ENCODE data around the gene RXRA. TPM values are rescaled to one million over a fixed set of nuclear protein-coding genes. Genes with fewer than 3 reads are reported as not detected.

RXRA gene
- total and polyA plus RNA-seq, 4 donors, result 41.5 to 116 (median 74.1) TPM

- Histone ChIP-seq H3K27me3 (ENCODE audit: control insufficient read depth in 4 of 4, insufficient read depth in 4 of 4, low read length in 3 of 4) (no peaks in the 10 kb centered on the region), H3K27ac (ENCODE audit: low read depth in 1 of 2, low read length in 2 of 2) (peak overlapping the region; percentile 44 to 82), H3K4me3 (ENCODE audit: low read depth in 1 of 3, low read length in 3 of 3) (no peak overlapping the region), H3K9ac (ENCODE audit: low read depth in 1 of 2, low read length in 2 of 2) (no peak overlapping the region), H3K9me3 (ENCODE audit: control insufficient read depth in 4 of 4, low read length in 3 of 4) (no peaks in the 10 kb centered on the region), H3K36me3 (ENCODE audit: control insufficient read depth in 4 of 4, insufficient read depth in 3 of 4, low read depth in 1 of 4, low read length in 3 of 4) (no peaks in the 10 kb centered on the region), H3K4me1 (ENCODE audit: control insufficient read depth in 4 of 4, insufficient read depth in 4 of 4, low read length in 3 of 4) (peaks cover 12 to 41% (median 29%) of the 10 kb centered on the region in 4 donors)
- WGBS, result 83% methylated on average over 15 of the region's 15 CpGs
- TF ChIP-seq GABPA (IDR thresholded peaks at IDR 0.05 in 1 of 2, conservative IDR thresholded peaks at IDR 0.05 in 1 of 2), result no peak
- TF ChIP-seq MAX (IDR thresholded peaks at IDR 0.05), result no peak
- TF ChIP-seq, protein P1, sequence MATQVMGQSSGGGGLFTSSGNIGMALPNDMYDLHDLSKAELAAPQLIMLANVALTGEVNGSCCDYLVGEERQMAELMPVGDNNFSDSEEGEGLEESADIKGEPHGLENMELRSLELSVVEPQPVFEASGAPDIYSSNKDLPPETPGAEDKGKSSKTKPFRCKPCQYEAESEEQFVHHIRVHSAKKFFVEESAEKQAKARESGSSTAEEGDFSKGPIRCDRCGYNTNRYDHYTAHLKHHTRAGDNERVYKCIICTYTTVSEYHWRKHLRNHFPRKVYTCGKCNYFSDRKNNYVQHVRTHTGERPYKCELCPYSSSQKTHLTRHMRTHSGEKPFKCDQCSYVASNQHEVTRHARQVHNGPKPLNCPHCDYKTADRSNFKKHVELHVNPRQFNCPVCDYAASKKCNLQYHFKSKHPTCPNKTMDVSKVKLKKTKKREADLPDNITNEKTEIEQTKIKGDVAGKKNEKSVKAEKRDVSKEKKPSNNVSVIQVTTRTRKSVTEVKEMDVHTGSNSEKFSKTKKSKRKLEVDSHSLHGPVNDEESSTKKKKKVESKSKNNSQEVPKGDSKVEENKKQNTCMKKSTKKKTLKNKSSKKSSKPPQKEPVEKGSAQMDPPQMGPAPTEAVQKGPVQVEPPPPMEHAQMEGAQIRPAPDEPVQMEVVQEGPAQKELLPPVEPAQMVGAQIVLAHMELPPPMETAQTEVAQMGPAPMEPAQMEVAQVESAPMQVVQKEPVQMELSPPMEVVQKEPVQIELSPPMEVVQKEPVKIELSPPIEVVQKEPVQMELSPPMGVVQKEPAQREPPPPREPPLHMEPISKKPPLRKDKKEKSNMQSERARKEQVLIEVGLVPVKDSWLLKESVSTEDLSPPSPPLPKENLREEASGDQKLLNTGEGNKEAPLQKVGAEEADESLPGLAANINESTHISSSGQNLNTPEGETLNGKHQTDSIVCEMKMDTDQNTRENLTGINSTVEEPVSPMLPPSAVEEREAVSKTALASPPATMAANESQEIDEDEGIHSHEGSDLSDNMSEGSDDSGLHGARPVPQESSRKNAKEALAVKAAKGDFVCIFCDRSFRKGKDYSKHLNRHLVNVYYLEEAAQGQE (IDR thresholded peaks at IDR 0.05), result no peak
- TF ChIP-seq YY1 (IDR thresholded peaks at IDR 0.05), result no peak
- no peak for TF ChIP-seq HNF4G (IDR thresholded peaks at IDR 0.05)
- DNase-seq (ENCODE audit: low spot score), result no peak
Observed at GRCh38 chr9:134283692-134284265, 42.5 kb upstream of the RXRA start.

- TF ChIP-seq GABPA (IDR thresholded peaks at IDR 0.05 in 1 of 2, conservative IDR thresholded peaks at IDR 0.05 in 1 of 2) (no peak), FOXA1 (IDR thresholded peaks at IDR 0.05) (no peak), TAF1 (conservative IDR thresholded peaks at IDR 0.05) (no peak), SP1 (IDR thresholded peaks at IDR 0.05) (peak; percentile 42), MAX (IDR thresholded peaks at IDR 0.05) (no peak), EGR1 (IDR thresholded peaks at IDR 0.05; ENCODE audit: low read depth in 2 of 2) (no peak), NR2F2 (IDR thresholded peaks at IDR 0.05) (no peak), HNF4A (conservative IDR thresholded peaks at IDR 0.05) (peak in 1 of 2 donors; percentile 53), HNF4G (IDR thresholded peaks at IDR 0.05) (no peak), JUND (IDR thresholded peaks at IDR 0.05) (no peak), YY1 (IDR thresholded peaks at IDR 0.05) (peak; percentile 59), RAD21 (IDR thresholded peaks at IDR 0.05) (peak; percentile 50 to 69), RXRA (IDR thresholded peaks at IDR 0.05) (peak; percentile 57 to 79)
- TF ChIP-seq, protein P2, sequence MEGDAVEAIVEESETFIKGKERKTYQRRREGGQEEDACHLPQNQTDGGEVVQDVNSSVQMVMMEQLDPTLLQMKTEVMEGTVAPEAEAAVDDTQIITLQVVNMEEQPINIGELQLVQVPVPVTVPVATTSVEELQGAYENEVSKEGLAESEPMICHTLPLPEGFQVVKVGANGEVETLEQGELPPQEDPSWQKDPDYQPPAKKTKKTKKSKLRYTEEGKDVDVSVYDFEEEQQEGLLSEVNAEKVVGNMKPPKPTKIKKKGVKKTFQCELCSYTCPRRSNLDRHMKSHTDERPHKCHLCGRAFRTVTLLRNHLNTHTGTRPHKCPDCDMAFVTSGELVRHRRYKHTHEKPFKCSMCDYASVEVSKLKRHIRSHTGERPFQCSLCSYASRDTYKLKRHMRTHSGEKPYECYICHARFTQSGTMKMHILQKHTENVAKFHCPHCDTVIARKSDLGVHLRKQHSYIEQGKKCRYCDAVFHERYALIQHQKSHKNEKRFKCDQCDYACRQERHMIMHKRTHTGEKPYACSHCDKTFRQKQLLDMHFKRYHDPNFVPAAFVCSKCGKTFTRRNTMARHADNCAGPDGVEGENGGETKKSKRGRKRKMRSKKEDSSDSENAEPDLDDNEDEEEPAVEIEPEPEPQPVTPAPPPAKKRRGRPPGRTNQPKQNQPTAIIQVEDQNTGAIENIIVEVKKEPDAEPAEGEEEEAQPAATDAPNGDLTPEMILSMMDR (IDR thresholded peaks at IDR 0.05; ENCODE audit: low read depth, low read length, missing input control), result no peak
- TF ChIP-seq, protein P1 (IDR thresholded peaks at IDR 0.05), result peak; percentile 14
- Histone ChIP-seq H3K4me1 (ENCODE audit: control insufficient read depth in 4 of 4, insufficient read depth in 4 of 4, low read length in 3 of 4) (peaks cover 12 to 41% (median 29%) of the 10 kb centered on the region in 4 donors), H3K27ac (ENCODE audit: low read depth in 1 of 2, low read length in 2 of 2) (peak overlapping the region; percentile 44 to 82), H3K9me3 (ENCODE audit: control insufficient read depth in 4 of 4, low read length in 3 of 4) (no peaks in the 10 kb centered on the region), H3K9ac (ENCODE audit: low read depth in 1 of 2, low read length in 2 of 2) (peak overlapping the region in 1 of 2 donors; percentile 41), H3K4me3 (ENCODE audit: low read depth in 1 of 3, low read length in 3 of 3) (no peak overlapping the region), H3K36me3 (ENCODE audit: control insufficient read depth in 4 of 4, insufficient read depth in 3 of 4, low read depth in 1 of 4, low read length in 3 of 4) (no peaks in the 10 kb centered on the region), H3K27me3 (ENCODE audit: control insufficient read depth in 4 of 4, insufficient read depth in 4 of 4, low read length in 3 of 4) (no peaks in the 10 kb centered on the region)
- no peak for DNase-seq (ENCODE audit: low spot score)
- WGBS, result 53% methylated on average over 9 of the region's 9 CpGs
Observed at GRCh38 chr9:134284273-134284672, 42.0 kb upstream of the RXRA start.
